NCI-H446 (cell line): Measurements from ENCODE around the gene DEK.

Experiments used
- DNase-seq, 2 experiments: peaks; one replicate each; lab custom pipeline; 2025; lab: John Stamatoyannopoulos, UW

Gene DEK

DNA sequence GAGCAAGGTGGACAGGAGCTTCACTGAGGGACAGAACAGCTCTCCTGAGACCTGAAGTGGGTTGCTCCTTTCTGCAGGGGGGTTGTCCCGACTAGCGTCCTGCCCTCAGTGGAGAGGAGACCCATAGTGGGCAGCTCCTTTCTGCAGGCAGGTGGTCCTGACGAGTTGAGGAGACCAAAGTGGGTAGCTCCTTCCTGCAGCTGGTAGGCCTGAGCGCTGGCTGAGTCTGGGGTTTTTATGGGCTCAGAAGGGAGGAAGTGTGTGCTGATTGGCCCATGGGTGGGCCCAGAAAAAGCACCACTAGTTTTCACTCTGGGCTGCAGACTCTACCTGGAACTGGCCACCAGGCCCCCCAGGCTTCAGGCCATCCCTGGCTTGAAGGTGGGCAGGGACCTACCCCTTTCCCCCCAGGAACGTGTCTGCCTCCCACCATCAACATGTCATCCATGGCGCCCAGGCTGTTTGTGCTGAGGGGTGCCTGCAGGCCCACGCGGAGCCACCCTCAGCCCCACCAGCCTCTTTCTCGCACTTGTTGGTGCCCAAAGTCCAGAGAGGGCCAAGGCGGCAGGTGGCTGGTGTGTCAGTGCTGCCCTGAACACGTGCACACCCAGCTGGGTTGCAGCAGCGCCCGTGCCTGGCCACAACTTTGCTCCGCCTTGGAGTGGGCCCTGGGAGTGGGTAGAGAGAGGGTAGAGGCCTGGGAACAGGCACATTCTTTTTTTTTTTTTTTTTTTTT lies 1.6 kb upstream of the DEK start:
- no peak for DNase-seq

DNA sequence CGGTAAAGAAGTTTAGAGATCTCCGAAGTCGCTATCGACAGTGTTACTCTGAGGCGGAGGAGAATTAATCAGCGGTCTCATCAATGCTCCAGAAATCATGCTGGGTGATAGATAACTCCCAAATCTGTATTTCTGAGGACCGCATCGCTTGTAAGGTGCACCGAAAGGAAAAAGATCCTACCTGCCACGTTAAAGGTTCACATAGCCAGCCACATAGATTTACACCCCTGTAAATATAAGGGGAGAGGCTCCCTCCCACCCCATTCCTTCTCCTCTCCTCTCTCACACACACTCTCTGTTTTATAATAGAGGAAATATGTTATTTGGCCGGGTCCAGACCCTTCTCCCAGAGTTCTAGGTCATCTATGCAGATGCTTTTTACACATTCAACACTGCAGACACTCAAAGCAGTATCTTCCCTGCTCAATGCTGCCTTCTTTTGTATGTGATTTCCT lies 620 bp upstream of the DEK start:
- DNase-seq = peak in 1 of 2 experiments; percentile 54

DNA sequence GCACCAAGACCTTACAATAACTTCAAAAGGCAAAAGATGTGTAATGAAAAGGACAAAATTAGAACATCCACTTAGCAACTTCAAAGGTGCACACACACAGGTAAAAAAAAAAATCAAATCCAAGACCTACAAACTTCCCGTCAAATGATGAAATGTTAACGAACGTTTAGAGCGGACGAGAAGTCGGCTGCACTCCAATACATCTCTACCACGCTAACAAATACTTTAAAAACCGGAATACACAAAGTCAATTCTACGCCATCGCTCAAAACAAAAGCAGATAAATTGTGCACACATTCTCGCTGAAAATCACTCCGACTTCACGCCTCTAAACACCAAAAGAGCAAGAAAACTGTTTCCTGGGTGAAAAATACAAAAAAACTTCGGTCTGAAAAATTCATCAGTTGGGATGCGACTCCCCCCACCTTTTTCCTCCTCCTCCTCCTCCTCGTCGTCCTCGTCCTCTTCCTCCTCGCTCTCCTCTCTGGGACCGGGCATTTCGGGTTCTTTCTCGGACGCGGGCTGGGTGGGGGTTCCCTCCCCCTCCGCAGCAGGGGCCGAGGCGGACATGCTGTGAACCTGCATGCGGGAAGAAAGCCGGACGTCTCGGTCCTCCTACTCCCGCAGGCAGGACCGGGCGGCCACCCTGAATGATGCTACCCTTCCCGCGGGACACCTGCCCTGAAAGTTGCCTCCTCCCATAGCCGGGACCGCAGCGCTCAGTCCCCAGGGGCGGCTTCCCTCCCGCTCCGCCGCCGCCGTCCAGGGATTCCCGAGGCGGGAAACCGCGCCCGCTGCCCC lies 712 bp downstream of the DEK start:
- peak in 1 of 2 experiments; percentile 55 for DNase-seq

DNA sequence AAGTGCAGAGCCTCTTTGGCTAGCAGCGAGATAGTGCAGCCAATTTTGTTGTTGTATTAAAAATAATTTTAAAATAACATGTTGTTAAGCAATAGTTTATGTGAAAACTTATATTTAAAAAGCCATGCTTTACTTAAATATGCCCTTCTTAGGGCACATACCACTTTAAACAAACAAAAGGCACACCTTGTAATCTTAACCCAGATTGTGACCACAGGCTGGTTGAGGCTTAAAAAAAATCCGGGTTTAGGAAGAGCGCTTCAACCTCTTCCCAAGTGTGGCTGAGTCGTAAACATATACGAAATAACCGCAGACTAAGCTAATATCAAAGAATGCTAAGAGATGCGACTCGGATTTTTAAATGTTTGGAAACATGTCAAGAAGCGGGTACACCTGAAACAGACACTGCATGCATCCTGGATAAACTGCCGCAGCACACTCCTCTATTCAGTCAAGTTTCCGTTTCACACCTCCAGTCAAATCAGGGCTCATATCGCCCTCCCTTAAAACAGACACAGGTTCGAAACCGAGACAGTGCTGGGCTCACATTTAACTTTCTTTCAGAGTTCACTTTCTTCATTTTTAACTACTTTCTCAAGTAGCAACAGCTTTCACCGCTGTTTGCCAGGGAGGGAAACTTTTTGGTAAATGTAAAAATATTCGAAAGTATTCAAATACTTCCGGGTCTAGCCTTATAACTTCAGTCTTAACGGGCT lies 1.5 kb downstream of the DEK start:
- DNase-seq = no peak

DNA sequence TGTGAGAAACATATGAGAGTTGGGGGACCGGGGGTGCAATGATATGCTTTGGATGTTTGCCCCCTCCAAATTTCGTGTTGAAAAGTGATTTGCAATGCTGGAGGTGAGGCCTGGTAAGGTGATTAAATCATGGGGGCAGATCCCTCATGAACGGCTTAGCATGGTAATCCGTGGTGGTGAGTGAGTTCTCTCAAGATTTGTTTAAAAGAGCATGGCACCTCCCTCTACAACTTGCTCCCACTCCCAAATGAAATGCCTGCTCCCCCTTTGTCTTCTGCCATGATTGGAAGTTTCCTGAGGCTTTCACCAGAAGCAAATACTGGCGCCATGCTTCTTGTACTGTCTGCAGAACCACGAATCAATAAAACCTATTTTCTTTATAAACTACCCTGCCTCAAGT lies 2.5 kb downstream of the DEK start:
- no peak for DNase-seq

DNA sequence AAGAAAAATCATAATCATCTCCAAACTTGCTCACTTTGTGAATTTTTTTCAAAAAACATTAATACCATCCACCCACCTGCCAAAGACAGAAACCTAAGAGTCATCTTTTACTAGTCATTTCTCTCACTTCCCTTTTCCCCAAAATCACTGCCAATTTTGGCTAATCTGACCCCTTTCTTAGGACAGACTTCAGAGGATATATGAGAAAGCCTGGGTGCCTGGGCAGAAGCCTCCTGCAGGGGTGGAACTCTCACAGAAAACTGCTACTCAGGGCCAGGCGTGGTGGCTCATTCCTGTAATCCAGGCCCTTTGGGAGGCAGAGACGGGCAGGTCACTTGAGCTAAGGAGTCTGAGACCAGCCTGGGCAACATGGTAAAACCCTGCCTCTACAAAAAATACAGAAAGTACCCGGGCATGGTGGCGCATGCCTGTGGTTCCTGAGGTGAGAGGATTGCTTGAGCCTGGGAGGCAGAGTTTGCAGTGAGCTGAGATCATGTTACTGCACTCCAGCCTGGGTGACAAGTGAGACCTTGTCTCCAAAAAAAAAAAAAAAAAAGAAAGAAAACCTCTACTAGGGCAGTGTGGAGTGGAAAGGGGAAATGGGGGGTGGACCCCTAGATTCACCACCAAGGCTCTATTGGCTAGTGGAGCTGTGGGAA lies 3.8 kb downstream of the DEK start:
- no peak for DNase-seq

DNA sequence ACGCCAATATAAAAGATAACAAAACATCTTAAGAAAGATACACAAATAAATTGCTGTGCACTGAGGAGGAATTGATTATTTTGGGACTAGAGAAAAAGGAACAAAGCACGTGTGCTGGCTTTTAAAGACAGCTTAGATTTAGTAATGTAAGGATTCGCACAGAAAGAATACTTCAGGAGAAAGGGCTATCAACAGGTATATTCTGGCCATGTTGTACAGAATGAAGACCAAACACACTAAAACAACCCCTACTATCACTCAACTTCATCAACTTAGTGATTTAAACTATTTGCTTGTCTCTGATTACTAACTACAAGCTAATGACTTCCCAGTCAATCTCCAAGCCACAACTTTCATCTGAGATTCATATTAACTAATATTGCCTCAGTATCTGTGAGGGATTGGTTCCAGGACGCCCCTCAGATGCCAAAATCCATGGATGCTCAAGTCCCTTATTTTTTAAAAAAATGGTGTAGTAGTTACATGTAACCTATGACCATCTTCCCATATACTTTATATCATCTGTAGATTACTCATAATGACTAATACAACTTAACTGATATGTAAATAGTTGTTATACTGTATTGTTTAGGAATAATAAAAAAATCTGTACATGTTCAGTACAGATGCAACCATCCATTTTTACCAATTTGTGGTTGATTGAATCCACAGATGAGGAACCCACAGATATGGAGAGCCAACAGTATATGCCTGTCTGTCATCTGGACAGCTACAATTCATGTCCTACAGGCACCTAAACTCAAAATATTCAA lies 4.5 kb downstream of the DEK start:
- no peak for DNase-seq

DNA sequence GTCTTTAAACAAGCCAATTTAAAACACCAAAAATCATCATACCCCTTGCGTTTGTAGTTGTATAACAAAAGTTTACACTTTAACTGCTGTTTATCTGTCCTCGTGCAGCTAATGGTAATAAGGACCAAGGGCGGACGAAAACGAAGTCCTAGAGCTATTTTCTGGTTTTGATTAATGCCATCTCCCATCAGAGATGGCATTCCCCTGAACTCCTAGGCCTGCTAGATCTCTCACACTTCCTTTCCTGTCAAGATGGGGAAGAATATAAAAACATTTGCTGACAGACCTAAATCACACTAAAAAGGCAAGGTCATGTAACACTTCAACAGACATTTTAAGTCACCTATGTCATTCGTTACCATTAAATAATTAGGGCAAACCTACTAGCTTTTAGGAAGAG lies 9.5 kb downstream of the DEK start:
- no peak for DNase-seq

DNA sequence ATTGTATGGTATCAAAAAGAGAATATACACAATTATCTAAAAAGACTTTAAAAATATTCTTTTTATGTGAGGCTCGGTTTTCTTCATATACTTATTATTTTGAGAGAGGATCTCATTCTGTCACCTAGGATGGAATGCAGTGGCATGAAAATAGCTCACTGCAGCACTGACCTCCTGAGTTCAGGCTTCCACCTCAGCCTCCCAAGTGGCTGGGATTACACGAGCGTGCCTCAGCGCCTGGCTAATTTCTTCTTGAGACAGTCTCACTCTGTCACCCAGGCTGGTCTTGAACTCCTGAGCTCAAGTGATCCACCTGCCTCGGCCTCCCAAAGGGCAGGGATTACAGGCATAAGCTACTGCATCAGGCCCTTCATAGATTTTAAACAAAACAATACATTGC lies 10.7 kb downstream of the DEK start:
- DNase-seq = no peak

DNA sequence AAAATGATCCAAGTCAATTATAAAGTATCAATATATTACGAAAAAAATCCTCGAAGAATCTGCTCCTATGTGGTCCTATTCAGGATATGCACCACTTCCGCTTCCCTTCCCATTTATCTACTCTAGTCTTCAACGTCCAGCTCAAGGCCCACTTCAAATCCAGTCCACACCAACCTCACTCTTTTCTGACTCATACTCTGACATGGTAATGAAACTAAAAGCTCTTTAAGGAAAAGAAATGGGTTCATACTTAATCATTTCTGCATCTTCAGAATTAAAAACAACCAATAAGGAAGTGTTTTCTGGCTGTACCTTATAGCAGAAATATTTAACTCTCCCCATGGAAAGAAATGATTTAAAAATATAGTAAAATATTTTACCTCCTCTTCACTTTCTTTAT lies 15.1 kb downstream of the DEK start:
- DNase-seq = no peak

DNA sequence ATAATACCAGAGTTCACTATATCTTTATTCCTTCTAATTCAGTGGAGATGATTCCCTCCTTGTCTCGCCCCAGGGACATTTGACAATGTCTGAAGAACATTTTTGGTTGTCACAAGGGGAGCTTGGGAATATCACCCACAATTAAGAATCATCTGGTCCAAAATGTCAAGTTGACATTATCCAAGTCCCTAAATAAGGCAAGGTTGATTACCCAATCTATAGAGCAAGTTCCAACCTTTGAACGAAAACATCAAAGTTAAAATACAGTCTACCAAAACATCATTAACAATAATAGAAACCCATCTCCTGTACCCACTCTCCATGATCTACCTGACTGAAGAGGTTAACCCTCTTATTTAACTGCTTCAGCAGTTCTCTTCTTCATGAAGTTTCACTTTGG lies 15.6 kb downstream of the DEK start:
- DNase-seq = no peak

DNA sequence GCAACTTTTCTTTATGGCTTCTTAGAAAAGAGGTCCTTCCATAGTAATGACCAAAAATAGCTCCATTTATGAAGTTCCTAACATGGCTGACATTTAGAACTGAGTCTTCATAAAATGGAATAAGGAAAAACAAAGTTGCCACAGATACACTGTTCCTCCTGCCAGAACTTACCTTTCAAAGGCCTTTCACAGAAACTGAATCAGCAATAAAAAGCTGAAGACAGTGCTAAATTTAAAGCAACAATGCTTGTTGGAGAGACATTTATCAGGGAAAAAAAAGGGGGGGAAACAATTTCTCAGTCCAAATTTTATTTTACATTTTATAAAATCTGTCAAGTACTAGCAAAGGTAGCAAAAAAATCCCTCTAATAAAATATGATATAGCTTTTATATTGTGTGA lies 17.3 kb downstream of the DEK start:
- DNase-seq = no peak

DNA sequence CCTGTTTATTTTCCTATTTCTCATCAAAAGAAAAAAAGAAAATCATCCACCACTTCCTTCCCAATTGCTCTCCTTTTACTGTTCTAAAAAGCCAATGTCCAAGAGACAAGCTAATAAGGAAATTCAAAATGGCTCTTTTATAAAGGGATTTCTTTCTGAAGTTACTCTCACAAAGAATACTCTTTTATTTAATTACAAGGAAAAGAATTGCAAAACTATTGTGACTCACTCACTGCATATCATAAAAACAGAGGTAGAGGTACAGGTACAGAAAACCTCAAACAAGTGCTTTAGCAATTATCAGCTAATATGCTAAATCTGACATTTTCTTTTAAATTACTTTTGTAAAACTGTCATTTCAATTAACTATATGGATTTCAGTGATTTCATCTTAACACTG lies 18.1 kb downstream of the DEK start:
- no peak for DNase-seq

DNA sequence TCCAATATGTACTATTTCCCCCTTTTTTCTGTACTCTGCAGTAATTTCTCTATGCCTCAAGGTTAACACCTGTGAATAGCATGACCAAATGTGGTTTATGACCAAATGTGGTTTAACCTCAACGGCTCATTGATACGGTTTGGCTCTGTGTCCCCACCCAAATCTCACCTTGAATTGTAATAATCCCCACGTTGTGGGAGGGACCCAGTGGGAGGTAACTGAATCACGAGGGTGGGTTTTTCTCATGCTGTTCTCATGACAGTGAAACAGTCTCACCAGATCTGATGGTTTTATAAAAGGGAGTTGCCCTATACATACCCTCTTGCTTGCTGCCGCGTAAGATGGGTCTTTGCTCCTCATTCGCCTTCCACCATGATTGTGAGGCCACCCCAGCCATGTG lies 18.7 kb downstream of the DEK start:
- no peak for DNase-seq

DNA sequence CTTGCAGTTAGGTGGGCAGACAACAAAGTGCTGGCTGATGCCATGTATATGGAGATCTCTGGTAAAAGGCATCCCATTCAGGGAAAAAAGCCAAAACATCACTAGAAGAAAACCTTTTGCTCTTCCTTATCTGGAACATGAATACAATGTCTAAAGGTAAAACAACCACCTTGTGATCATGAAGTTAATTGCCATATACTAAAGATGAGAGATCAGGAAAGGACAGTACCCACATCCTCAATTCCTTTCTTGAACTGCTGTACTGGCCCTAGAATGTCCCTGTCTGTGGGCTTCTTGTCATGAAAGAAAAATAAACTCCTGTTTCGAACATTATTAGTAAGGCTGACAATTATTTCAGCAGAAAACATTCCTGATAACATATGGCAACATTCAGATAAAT lies 19.3 kb downstream of the DEK start:
- DNase-seq = no peak

DNA sequence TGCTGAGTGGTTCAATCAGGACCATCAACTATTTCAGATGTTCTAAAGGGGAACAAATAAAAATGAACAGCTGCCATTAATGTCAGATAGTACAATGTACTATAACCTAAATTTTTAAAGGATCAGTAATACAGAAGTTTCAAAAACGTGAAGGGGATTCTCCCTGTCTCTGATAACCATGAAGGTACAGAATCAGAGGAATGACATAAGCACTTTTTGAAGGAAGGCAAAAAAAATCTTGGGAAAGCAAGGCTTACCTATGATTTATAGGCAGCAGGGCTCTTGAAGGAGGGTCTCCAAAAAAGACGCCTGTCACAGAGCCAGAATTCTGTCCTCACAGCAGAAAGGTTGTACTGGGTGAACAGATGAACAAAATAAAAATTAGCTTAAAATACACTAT lies 20.1 kb downstream of the DEK start:
- DNase-seq = no peak

DNA sequence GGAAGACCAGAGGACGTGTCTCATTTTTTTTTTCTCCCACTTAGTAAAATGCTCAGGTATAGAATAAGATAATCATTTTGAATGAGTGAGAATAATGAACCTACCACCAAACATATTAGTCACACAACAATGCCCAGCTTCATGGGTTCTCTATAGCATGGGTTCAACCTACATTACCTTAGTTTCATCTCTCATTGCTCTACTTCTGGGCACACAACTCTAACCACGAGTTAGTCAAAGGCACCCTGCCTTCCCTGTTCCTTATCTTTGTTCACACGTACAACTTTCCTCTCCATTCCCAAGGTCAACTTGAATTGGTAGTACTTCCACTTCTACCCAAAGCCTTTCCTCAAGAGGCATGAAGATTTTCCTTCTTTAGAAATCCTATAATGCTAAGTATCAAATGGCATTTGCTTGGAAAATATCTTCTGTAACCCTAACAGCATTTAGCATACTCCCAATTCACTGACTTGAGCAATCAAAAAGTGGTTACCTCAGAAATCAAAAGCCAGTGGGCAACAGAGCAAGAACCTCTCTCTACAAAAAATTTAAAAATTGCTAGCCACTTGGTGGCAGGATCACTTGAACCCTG lies 20.9 kb downstream of the DEK start:
- DNase-seq = no peak

DNA sequence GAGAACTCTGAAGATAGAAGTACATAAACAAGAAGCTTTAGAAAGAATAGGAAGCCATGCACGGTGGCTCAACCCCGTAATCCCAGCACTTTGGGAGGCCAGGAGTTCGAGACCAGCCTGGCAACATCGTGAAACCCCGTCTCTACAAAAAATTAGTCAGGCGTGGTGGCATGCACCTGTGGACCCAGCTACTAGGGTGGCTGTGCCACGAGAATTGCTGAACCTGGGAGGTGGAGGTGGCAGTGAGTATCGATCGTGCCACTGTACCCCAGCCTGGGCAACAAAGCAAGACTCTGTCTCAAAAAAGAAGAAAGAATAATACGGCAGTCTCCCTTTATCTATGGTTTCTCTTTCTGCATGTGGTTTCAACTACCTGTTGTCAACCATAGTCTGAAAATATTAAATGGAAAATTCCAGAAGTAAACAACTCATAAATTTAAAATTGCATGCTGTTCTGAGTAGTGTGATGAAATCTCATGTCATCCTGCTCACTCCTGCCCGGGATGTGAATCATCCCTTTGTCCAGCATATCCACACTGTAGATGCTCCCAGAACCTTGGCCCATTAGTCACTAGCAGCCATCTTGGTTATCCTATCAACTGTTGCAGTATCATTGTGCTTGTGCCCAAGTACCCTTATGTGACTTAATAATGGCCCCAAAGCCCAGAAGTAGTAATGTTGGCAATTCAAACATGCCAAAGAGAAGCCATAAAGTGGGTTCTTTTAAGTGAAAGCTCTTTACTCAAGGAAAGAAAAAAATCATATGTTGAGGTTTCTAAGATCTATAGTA lies 22.1 kb downstream of the DEK start:
- DNase-seq = no peak

DNA sequence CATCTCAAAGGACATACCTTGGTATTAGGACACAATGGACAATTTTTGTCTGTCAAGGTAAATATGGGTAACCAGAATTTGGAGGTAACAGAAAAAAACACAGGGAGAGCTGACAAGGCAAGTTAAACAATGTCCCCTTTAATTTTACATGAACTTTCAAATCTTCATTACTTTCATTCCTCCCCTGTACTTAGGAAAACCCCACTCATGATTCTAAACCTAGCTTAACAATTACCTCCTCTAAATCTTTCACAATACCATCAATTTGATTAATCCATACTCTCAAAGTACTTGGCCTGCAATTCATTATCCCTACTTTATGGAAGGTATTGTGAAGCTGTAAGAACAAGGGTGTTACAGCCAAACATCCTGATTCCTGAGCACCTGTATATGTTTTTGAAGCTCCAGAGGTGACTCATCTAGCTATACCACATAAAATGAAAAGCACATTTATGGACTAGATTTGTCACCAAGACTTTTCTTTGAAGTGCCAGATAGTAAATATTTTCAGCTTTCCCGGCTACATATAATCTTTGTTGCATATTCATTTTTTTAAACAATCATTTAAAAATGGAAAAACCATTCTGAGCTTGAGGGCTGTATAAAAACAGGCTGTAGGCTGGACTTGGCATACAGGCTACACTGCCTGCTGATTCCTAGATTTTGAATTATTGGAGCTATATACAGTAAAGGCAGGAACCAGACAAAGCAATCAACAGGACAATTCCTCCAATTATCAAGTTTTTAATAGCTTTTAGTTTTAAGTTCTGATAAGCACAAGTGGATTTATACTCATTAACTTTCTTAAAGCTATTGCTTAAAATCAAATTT lies 22.9 kb downstream of the DEK start:
- DNase-seq = no peak

DNA sequence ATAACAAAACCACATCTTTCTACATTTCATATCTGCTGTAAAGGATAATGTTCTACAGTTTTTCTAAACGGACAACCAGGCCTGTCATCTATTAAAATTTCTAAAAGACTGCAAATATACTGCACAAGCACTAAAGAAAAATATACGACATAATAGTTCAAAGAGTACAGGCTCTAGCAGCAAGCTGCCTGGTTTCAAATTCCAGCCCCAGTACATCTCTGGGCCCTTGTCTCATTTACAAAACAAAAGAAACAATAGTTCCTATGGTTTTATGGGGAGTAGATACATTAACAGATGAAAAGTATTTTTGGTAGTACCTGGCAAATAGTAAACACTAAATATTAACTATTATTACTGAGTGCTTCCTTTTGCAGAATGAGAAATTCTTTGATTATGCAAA lies 24.1 kb downstream of the DEK start:
- no peak for DNase-seq
